ENCODE results near the gene MAPK8IP2. TPM values are rescaled to one million over a fixed set of nuclear protein-coding genes. Genes with fewer than 3 reads are reported as not detected.

MAPK8IP2 gene
- total and polyA plus RNA-seq, 2 of the 4 experiments (the other 2 are of a cell fraction), result under 0.01 to 0.14 TPM

- no peak for TF ChIP-seq FOS (IDR thresholded peaks at IDR 0.05; ENCODE audit: low read depth, low read length)
These were observed 23.0 kb upstream of the MAPK8IP2 start (continued) for GRCh38 chr22:50577697-50577986.

- H2BK5ac ChIP-seq (ENCODE audit: low read depth, low read length, poor library complexity, severe bottlenecking), result no peak within 1 kb of the TSS
- H3K36me3 ChIP-seq (ENCODE audit: control insufficient read depth, insufficient read depth, low read length), result peaks cover 4% of the 10 kb centered on the region; the same call in 1 of the 2 replicates
- H3K14ac ChIP-seq (replicated peaks; ENCODE audit: low read depth, low read length), result peak within 1 kb of the TSS; percentile 65; the same call in 1 of the 2 replicates
- ChIA-PET CTCF (no interaction called here), POLR2A (ENCODE audit: unreplicated experiment) (no interaction called here)
- ATAC-seq (ENCODE audit: low read depth) (no peak), DNase-seq (peak; percentile 26)
- peak within 1 kb of the TSS; percentile 64 for H2AFZ ChIP-seq (replicated peaks; ENCODE audit: low read length, poor library complexity)
- dilution Hi-C loops (cut with HindIII; ENCODE audit: low sequenced_read_pairs, unreplicated experiment) (no loop called here), in situ Hi-C loops (cut with MboI; ENCODE audit: low sequenced_read_pairs) (loop anchor here (5.0 kb wide), 1 partner anchor 51 kb away; the partner anchor contains the start of gene SCO2), intact Hi-C loops (cut with micrococcal nuclease) (loop anchor here (5.0 kb wide), 1 partner anchor 44 kb away; no protein-coding TSS in a partner anchor)
- peak within 1 kb of the TSS; percentile 12 for H3K4ac ChIP-seq (ENCODE audit: low read depth, low read length)
- H2AK9ac ChIP-seq (replicated peaks; ENCODE audit: low read depth, low read length, poor library complexity), result peak within 1 kb of the TSS; percentile 44
- peak within 1 kb of the TSS in 1 of 2 experiments; percentile 73; a peak in 1 of 4 replicates for H4K8ac ChIP-seq (ENCODE audit: low read depth in 2 of 2, low read length in 2 of 2)
- no peak for TF ChIP-seq ELK1 (IDR thresholded peaks at IDR 0.05; ENCODE audit: borderline replicate concordance, low read depth, low read length)
- peak; percentile 93 for TF ChIP-seq BHLHE40 (IDR thresholded peaks at IDR 0.05; ENCODE audit: low read depth, low read length)
- H3K56ac ChIP-seq (ENCODE audit: extremely low read depth, insufficient read depth, low read length), result no peak within 1 kb of the TSS
- no peaks in the 10 kb centered on the region for H3K27me3 ChIP-seq (ENCODE audit: control insufficient read depth, insufficient read depth, low read length)
- H4K20me1 ChIP-seq (ENCODE audit: insufficient read depth, low read length), result no peaks in the 10 kb centered on the region
- no peak within 1 kb of the TSS for H4K5ac ChIP-seq (ENCODE audit: low read depth, low read length)
- WGBS, 2 experiments (ENCODE audit: extremely low coverage in 2 of 2, insufficient read length in 1 of 2), result 20% methylated on average over 18 of the region's 63 CpGs; no CpG with 5 or more reads in 1 of the 2 experiments
- H3K9me1 ChIP-seq (ENCODE audit: insufficient read depth, low read length), result peaks cover 28% of the 10 kb centered on the region
- peak within 1 kb of the TSS; percentile 63 for H2AK5ac ChIP-seq (ENCODE audit: low read depth, low read length)
- peak within 1 kb of the TSS; percentile 9; the same call in 1 of the 2 replicates for H3K27ac ChIP-seq (ENCODE audit: insufficient read depth, low read length)
- H4K91ac ChIP-seq (ENCODE audit: insufficient read depth, low read depth, low read length), result 0 out of 2 replicates have a peak within 1 kb of the TSS, but pooled peaks have one; percentile 19
- BruUV-seq (replicated peaks), result no TSS peak
- H3K4me2 ChIP-seq (ENCODE audit: low read depth, low read length), result peak within 1 kb of the TSS; percentile 4; the same call in 1 of the 2 replicates
- H3K9ac ChIP-seq (ENCODE audit: low read depth, low read length), result no peak within 1 kb of the TSS
- H2BK15ac ChIP-seq (ENCODE audit: low read depth, low read length), result no peak within 1 kb of the TSS; the same call in 2 of the 3 replicates
- no peak within 1 kb of the TSS for H2BK20ac ChIP-seq (ENCODE audit: low read depth, low read length)
- peak within 1 kb of the TSS; percentile 1; the same call in 1 of the 2 replicates for H2BK120ac ChIP-seq (ENCODE audit: low read depth, low read length)
- H3K23ac ChIP-seq (ENCODE audit: low read depth, low read length), result no peak within 1 kb of the TSS; the same call in 1 of the 2 replicates
- no peak within 1 kb of the TSS for H3K4me3 ChIP-seq (ENCODE audit: insufficient read depth, low read depth, low read length)
- H3K4me1 ChIP-seq (ENCODE audit: control insufficient read depth, insufficient read depth, low read length), result peaks cover 17% of the 10 kb centered on the region
- peaks cover 11 to 31% of the 10 kb centered on the region in 2 experiments; a peak in 3 of 4 replicates for H3K79me1 ChIP-seq (ENCODE audit: low read depth in 1 of 2, low read length in 2 of 2)
- no peaks in the 10 kb centered on the region for H3K9me3 ChIP-seq (ENCODE audit: control insufficient read depth, insufficient read depth, low read length)
- H3K18ac ChIP-seq (ENCODE audit: low read depth, low read length), result no peak within 1 kb of the TSS
These were observed 22.4 kb upstream of the MAPK8IP2 start, which contains the start of gene CPT1B for GRCh38 chr22:50577987-50578775. CPT1B (minus strand) TSS chr22:50578427; CDS start chr22:50577915, 512 bp downstream.
